Parathyroid adenoma (tissue), 2 donors: ENCODE measurements around the gene C3.
A peak's percentile ranks its signal among the peaks of the same experiment; 100 is the strongest.

ENCODE experiments used
- H2AFZ ChIP-seq: fragments of 300-600 bp; sonication (generic); one replicate; pipeline ENCODE4 v1.7.0; 2017; ENCODE audit warnings: antibody characterized with exemption, mild to moderate bottlenecking
- H3K27ac ChIP-seq: fragments of 300-600 bp; sonication (generic); one replicate; pipeline ENCODE4 v1.7.0; 2017
- H3K27me3 ChIP-seq: fragments of 300-600 bp; sonication (generic); one replicate; pipeline ENCODE4 v1.7.0; 2017; ENCODE audit warnings: low read length; ENCODE audit not compliant: control insufficient read depth, insufficient read depth
- H3K36me3 ChIP-seq: fragments of 300-600 bp; sonication (generic); one replicate; pipeline ENCODE4 v1.7.0; 2017; ENCODE audit warnings: low read length; ENCODE audit not compliant: control insufficient read depth, insufficient read depth
- H3K4me1 ChIP-seq: fragments of 300-600 bp; sonication (generic); one replicate; pipeline ENCODE4 v1.7.0; 2017; ENCODE audit warnings: control low read depth
- H3K4me2 ChIP-seq: fragments of 300-600 bp; sonication (generic); one replicate; pipeline ENCODE4 v1.7.0; 2017; ENCODE audit warnings: low read length
- H3K4me3 ChIP-seq: fragments of 300-600 bp; sonication (generic); one replicate; pipeline ENCODE4 v1.7.0; 2017; ENCODE audit warnings: low read depth, low read length
- H3K79me2 ChIP-seq: fragments of 300-600 bp; sonication (generic); one replicate; pipeline ENCODE4 v1.7.0; 2017; ENCODE audit warnings: control low read depth
- H3K9ac ChIP-seq: fragments of 300-600 bp; sonication (generic); one replicate; pipeline ENCODE4 v1.7.0; 2017; ENCODE audit warnings: mild to moderate bottlenecking
- H3K9me3 ChIP-seq: fragments of 300-600 bp; sonication (generic); one replicate; pipeline ENCODE4 v1.7.0; 2017; ENCODE audit warnings: low read length; ENCODE audit not compliant: control insufficient read depth
- TF ChIP-seq, protein P1 (sequence below): fragments of 300-600 bp; sonication (generic); IDR thresholded peaks from one replicate; pipeline ENCODE4 v1.7.0; 2017; ENCODE audit warnings: antibody characterized with exemption, mild to moderate bottlenecking
- donor health status: primary hyperparathyroidism.

The C3 gene

DNA sequence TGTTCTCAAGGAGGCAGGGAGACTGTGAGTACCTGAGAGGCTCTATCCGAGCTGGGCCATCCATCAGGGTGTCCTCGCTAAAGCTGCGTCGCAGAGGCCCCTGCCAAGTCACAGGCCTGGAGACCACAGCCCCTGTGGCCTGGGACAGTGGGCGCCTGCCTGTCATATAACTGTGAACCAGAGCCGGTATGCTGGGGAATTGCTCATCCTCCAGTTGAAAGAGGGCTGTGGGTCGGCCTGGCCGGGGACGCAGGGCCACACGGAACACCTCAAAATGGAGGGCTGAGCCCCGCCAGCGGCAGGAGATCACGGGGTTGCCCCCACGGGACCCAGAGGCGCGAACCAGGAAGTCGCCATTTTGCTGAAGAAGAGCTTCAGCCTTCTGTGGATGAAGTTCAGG is 40.2 kb upstream of the C3 start:
- Histone ChIP-seq H3K4me3 (no peak overlapping the region), H3K4me1 (peaks cover 4% of the 10 kb centered on the region), H3K36me3 (no peaks in the 10 kb centered on the region), H3K9me3 (no peaks in the 10 kb centered on the region), H3K4me2 (no peak overlapping the region), H3K27me3 (no peaks in the 10 kb centered on the region), H2AFZ (no peak overlapping the region), H3K79me2 (no peaks in the 10 kb centered on the region), H3K27ac (no peak overlapping the region), H3K9ac (no peak overlapping the region)
- TF ChIP-seq, protein P1, sequence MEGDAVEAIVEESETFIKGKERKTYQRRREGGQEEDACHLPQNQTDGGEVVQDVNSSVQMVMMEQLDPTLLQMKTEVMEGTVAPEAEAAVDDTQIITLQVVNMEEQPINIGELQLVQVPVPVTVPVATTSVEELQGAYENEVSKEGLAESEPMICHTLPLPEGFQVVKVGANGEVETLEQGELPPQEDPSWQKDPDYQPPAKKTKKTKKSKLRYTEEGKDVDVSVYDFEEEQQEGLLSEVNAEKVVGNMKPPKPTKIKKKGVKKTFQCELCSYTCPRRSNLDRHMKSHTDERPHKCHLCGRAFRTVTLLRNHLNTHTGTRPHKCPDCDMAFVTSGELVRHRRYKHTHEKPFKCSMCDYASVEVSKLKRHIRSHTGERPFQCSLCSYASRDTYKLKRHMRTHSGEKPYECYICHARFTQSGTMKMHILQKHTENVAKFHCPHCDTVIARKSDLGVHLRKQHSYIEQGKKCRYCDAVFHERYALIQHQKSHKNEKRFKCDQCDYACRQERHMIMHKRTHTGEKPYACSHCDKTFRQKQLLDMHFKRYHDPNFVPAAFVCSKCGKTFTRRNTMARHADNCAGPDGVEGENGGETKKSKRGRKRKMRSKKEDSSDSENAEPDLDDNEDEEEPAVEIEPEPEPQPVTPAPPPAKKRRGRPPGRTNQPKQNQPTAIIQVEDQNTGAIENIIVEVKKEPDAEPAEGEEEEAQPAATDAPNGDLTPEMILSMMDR, result no peak

DNA sequence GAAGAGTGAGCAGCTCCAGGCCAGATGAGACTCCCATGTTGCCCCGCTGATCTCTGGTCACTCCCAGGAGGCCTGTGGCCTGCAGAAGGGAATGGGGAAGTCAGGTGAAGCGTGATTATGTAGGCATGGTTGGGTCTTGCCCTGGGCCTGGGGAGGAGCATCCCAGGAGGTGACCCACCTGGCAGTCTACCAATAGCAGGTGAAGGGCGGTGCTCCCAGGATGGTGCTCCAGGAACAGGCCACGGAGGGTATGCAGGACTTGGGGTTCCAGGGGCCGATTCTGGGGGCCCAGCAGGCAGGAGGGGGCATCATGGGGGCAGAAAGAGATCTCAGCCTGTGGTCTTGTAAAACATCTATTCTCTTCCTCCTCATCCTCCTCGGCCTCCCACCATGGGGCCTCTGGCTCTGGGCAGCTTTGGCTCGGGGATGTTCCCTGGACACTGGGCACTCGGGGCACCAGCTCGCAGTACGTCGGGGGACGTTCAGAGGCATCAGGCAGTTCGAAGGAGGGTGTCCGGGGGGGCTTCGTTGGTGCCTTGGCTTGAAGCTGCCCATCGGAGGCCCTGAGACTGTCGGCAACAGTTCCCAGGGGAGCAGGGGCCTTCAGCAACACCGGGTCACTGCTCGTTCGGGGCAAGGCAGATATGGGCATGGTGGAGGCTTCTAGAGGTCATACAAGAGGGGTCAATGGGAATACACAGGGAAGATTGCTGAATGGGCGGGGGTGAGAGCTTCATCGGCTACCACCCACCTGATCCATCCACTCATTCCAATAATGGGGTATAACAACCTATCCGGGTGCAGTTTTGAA is 34.4 kb upstream of the C3 start:
- Histone ChIP-seq H3K79me2 (no peaks in the 10 kb centered on the region), H2AFZ (no peak overlapping the region), H3K4me3 (no peak overlapping the region), H3K4me2 (no peak overlapping the region), H3K9ac (no peak overlapping the region), H3K27me3 (no peaks in the 10 kb centered on the region), H3K36me3 (no peaks in the 10 kb centered on the region), H3K9me3 (no peaks in the 10 kb centered on the region), H3K4me1 (no peaks in the 10 kb centered on the region), H3K27ac (no peak overlapping the region)
- TF ChIP-seq, protein P1, result no peak

DNA sequence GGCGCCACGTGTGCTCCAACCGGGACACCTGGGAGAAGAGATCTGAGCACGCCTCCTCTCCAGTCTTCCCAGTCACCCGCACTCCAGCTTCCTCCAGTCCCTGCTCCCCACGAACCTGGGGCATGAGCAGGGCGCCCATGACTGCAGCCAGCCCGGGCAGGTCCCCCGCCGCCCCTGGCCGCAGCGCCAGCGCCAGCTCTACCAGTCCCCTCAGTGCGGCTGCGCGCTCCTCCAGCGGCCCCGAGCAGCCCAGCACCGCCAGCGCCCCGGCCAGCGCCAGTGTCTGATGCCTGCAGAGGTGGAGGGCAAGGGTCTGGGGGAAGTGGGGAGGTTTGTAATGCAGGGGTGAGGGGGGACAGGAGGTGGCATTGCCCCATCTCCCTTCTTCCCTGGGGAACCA is 33.7 kb upstream of the C3 start:
- H3K4me2 ChIP-seq, result no peak overlapping the region
- TF ChIP-seq, protein P1, result no peak
- H3K4me1 ChIP-seq, result no peaks in the 10 kb centered on the region
- no peaks in the 10 kb centered on the region for H3K79me2 ChIP-seq
- H3K9ac ChIP-seq, result no peak overlapping the region
- no peak overlapping the region for H2AFZ ChIP-seq
- H3K36me3 ChIP-seq, result no peaks in the 10 kb centered on the region
- H3K27me3 ChIP-seq, result no peaks in the 10 kb centered on the region
- H3K9me3 ChIP-seq, result no peaks in the 10 kb centered on the region
- no peak overlapping the region for H3K4me3 ChIP-seq
- no peak overlapping the region for H3K27ac ChIP-seq

DNA sequence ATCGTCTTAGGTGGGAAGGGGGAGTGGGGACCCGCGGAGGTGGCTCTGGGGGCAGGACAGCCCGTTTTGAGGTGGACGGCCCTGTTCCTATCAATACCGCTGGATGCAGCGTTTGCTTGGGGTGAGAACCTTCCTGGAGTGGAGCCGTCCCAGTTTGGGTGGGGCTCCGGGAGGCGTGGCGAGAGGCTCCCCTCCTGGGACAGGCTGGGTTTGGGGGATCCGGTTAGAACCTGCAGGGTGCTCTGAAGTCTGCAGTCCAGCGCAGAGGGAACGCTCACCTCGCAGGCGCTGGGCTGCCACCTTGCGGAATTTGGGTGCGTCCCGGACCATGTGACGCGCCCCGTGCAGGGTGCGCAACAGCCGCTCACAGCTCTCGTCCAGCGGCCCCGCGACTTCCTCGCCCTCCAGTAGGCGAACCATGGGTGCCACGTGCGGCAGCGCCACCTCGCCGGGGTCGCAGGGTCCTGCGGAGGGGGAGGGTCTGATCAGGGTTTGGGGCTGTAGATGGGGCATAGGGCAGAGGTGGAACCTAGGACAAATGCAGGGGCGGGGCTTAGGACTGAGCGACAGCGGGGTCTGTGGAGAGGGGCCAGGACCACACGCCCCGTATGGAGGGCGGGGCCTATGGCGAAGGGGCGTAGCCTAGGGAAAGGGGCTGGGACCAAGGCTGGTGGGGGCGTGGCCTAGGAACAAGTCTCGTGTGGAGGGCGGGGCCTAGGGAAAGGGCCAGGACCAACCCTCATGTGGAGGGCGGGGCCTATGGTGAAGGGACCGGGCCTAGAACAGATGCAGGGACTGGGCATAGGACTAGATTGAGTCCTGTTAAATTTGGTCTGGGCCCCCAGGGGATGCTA is 33.0 kb upstream of the C3 start:
- Histone ChIP-seq H3K9ac (no peak overlapping the region), H3K4me3 (no peak overlapping the region), H3K4me1 (no peaks in the 10 kb centered on the region), H3K27ac (no peak overlapping the region), H3K4me2 (peak overlapping the region; percentile 8), H3K27me3 (no peaks in the 10 kb centered on the region), H3K36me3 (no peaks in the 10 kb centered on the region), H2AFZ (peak overlapping the region; percentile 38), H3K79me2 (no peaks in the 10 kb centered on the region), H3K9me3 (no peaks in the 10 kb centered on the region)
- TF ChIP-seq, protein P1, result peak; percentile 5
